ENCODE results near the gene TAF11L4. TPM values are rescaled to one million over a fixed set of nuclear protein-coding genes. Genes with fewer than 3 reads are reported as not detected.
"Not testable (repeated sequence)": the region's sequence is repeated elsewhere in the genome, so short reads cannot be mapped to it uniquely, and the experiment has no call there.

The TAF11L4 gene
- polyA plus RNA-seq, 1 of the 3 experiments (the other 2 are of a cell fraction) = not detected

GRCh38 chr5:17511775-17512325, 9.8 kb upstream of the TAF11L4 start:
- no peak overlapping the region for H3K27ac ChIP-seq (ENCODE audit: low read depth in 2 of 2, low read length in 1 of 2)
- no peak overlapping the region for H3K4me3 ChIP-seq (ENCODE audit: low read depth in 2 of 2, low read length in 1 of 2)
- H3F3A ChIP-seq (replicated peaks; ENCODE audit: insufficient read depth) = no peaks in the 10 kb centered on the region
- no peak overlapping the region for H3K4me2 ChIP-seq
- no peaks in the 10 kb centered on the region for H3K27me3 ChIP-seq (ENCODE audit: insufficient read depth)
- no peaks in the 10 kb centered on the region for H3K36me3 ChIP-seq (replicated peaks in 1 of 2; ENCODE audit: control insufficient read depth in 1 of 2, insufficient read depth in 2 of 2, low read length in 1 of 2)
- TF ChIP-seq FOXM1 (IDR thresholded peaks at IDR 0.05; ENCODE audit: low read depth) = no peak
- TF ChIP-seq RCOR1 (IDR thresholded peaks at IDR 0.05; ENCODE audit: low read length) = no peak
- TF ChIP-seq TCF12 (IDR thresholded peaks at IDR 0.05) = no peak
- TF ChIP-seq RAD21 (IDR thresholded peaks at IDR 0.05; ENCODE audit: low read length) = no peak
- TF ChIP-seq MEF2A (IDR thresholded peaks at IDR 0.05; ENCODE audit: borderline replicate concordance, low read depth) = no peak
- TF ChIP-seq YY1 (IDR thresholded peaks at IDR 0.05; ENCODE audit: low read depth) = no peak
- TF ChIP-seq, protein P1, sequence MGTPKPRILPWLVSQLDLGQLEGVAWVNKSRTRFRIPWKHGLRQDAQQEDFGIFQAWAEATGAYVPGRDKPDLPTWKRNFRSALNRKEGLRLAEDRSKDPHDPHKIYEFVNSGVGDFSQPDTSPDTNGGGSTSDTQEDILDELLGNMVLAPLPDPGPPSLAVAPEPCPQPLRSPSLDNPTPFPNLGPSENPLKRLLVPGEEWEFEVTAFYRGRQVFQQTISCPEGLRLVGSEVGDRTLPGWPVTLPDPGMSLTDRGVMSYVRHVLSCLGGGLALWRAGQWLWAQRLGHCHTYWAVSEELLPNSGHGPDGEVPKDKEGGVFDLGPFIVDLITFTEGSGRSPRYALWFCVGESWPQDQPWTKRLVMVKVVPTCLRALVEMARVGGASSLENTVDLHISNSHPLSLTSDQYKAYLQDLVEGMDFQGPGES (IDR thresholded peaks at IDR 0.05; ENCODE audit: low read depth, low read length) = no peak
- TF ChIP-seq EZH2phosphoT487 (IDR thresholded peaks at IDR 0.05; ENCODE audit: borderline replicate concordance, low read depth) = no peak
- H3K4me1 ChIP-seq (ENCODE audit: control insufficient read depth in 1 of 2, insufficient read depth in 2 of 2, low read depth in 1 of 2, low read length in 1 of 2) = no peaks in the 10 kb centered on the region
- no peak overlapping the region for H2AFZ ChIP-seq (ENCODE audit: low read depth)
- no peaks in the 10 kb centered on the region for H3K79me2 ChIP-seq (ENCODE audit: insufficient read depth)
- H3K9me2 ChIP-seq = no peaks in the 10 kb centered on the region
- H4K20me1 ChIP-seq (ENCODE audit: insufficient read depth) = no peaks in the 10 kb centered on the region
- 80% methylated on average over 13 of the region's 17 CpGs for WGBS (ENCODE audit: low lambda C conversion rate)
- no peaks in the 10 kb centered on the region for H3K9me3 ChIP-seq
- DNase-seq = no peak
- H3K9ac ChIP-seq = no peak overlapping the region
- CTCF ChIA-PET = no interaction called here
- POLR2A ChIA-PET = no interaction called here

GRCh38 chr5:17517526-17517925, 4.1 kb upstream of the TAF11L4 start:
- H4K20me1 ChIP-seq (ENCODE audit: insufficient read depth); H3K9me3 ChIP-seq; CTCF ChIA-PET; H3K4me1 ChIP-seq (ENCODE audit: control insufficient read depth in 1 of 2, insufficient read depth in 2 of 2, low read depth in 1 of 2, low read length in 1 of 2); H3F3A ChIP-seq (replicated peaks; ENCODE audit: insufficient read depth); H3K27me3 ChIP-seq (ENCODE audit: insufficient read depth); H3K4me3 ChIP-seq (ENCODE audit: low read depth in 2 of 2, low read length in 1 of 2); H3K4me2 ChIP-seq; H3K27ac ChIP-seq (ENCODE audit: low read depth in 2 of 2, low read length in 1 of 2); H2AFZ ChIP-seq (ENCODE audit: low read depth); H3K36me3 ChIP-seq (replicated peaks in 1 of 2; ENCODE audit: control insufficient read depth in 1 of 2, insufficient read depth in 2 of 2, low read length in 1 of 2); H3K79me2 ChIP-seq (ENCODE audit: insufficient read depth); H3K9me2 ChIP-seq; DNase-seq; POLR2A ChIA-PET; H3K9ac ChIP-seq: not testable (repeated sequence)
- 44% methylated on average over 12 of the region's 12 CpGs for WGBS (ENCODE audit: low lambda C conversion rate)

GRCh38 chr5:17518067-17518466, 3.5 kb upstream of the TAF11L4 start, which contains the start of gene TAF11L3:
Gene TAF11L3 (plus strand): TSS chr5:17518367.
- H4K20me1 ChIP-seq (ENCODE audit: insufficient read depth); H3K27me3 ChIP-seq (ENCODE audit: insufficient read depth); H3K4me1 ChIP-seq (ENCODE audit: control insufficient read depth in 1 of 2, insufficient read depth in 2 of 2, low read depth in 1 of 2, low read length in 1 of 2); POLR2A ChIA-PET; H3K79me2 ChIP-seq (ENCODE audit: insufficient read depth); H3F3A ChIP-seq (replicated peaks; ENCODE audit: insufficient read depth); H3K9me2 ChIP-seq; H3K4me3 ChIP-seq (ENCODE audit: low read depth in 2 of 2, low read length in 1 of 2); H3K27ac ChIP-seq (ENCODE audit: low read depth in 2 of 2, low read length in 1 of 2); H3K36me3 ChIP-seq (replicated peaks in 1 of 2; ENCODE audit: control insufficient read depth in 1 of 2, insufficient read depth in 2 of 2, low read length in 1 of 2); H2AFZ ChIP-seq (ENCODE audit: low read depth); DNase-seq; H3K9me3 ChIP-seq; H3K9ac ChIP-seq; CTCF ChIA-PET; H3K4me2 ChIP-seq: not testable (repeated sequence)
- no CpG with 5 or more reads among the region's 15 CpGs for WGBS (ENCODE audit: low lambda C conversion rate)

DNA sequence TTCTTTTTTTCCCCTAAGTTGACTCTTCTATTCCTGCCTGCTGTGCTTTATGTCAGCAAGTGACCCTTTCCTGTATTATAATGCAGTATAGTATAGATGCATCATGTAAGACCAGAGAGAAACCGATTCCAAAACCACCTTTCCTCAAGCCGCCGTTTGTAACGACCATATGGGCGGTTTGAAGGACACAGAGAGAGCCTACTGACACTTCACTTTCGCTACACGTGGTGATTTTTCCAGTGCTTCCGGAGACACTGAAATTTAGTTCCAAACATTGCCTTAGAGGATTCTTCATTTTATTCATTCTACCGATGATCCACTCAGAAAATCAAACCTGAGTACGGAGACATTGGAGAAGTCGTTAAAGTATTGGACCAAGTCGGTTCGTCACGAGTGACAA, 2.1 kb upstream of the TAF11L4 start:
- H3K9ac ChIP-seq; H3K79me2 ChIP-seq (ENCODE audit: insufficient read depth); H3K9me3 ChIP-seq; H4K20me1 ChIP-seq (ENCODE audit: insufficient read depth); CTCF ChIA-PET; H2AFZ ChIP-seq (ENCODE audit: low read depth); H3K4me1 ChIP-seq (ENCODE audit: control insufficient read depth in 1 of 2, insufficient read depth in 2 of 2, low read depth in 1 of 2, low read length in 1 of 2); H3K36me3 ChIP-seq (replicated peaks in 1 of 2; ENCODE audit: control insufficient read depth in 1 of 2, insufficient read depth in 2 of 2, low read length in 1 of 2); DNase-seq; H3K4me2 ChIP-seq; H3K27me3 ChIP-seq (ENCODE audit: insufficient read depth); H3K4me3 ChIP-seq (ENCODE audit: low read depth in 2 of 2, low read length in 1 of 2); H3K9me2 ChIP-seq; POLR2A ChIA-PET; H3K27ac ChIP-seq (ENCODE audit: low read depth in 2 of 2, low read length in 1 of 2); H3F3A ChIP-seq (replicated peaks; ENCODE audit: insufficient read depth): not testable (repeated sequence)
- 62% methylated on average over 9 of the region's 14 CpGs for WGBS (ENCODE audit: low lambda C conversion rate)

DNA sequence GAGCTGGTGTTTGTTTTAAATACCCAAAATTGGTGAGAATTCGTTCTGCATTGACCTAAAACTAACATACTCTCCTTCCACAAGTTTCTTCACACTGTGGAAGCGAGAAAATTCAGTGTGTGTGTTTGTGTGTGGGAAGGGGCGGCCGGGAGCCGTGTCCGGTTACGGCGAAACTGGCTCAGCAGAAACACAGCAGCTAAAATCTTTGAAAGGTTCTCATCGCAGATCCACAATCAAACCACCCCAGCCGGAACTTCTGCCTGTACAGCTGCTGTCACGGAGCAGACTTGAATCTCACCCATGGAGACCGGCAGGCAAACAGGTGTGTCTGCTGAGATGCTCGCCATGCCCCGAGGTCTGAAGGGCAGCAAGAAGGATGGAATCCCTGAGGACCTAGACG, 3.3 kb downstream of the TAF11L4 start, which contains the start of gene TAF11L5:
Gene TAF11L5, plus strand, starts transcription at position 301 of the 400 bp plus-strand sequence.
- H2AFZ ChIP-seq (ENCODE audit: low read depth); H3K4me2 ChIP-seq; H3K9me3 ChIP-seq; CTCF ChIA-PET; H4K20me1 ChIP-seq (ENCODE audit: insufficient read depth); H3K27me3 ChIP-seq (ENCODE audit: insufficient read depth); H3F3A ChIP-seq (replicated peaks; ENCODE audit: insufficient read depth); H3K27ac ChIP-seq (ENCODE audit: low read depth in 2 of 2, low read length in 1 of 2); H3K9ac ChIP-seq; H3K36me3 ChIP-seq (replicated peaks in 1 of 2; ENCODE audit: control insufficient read depth in 1 of 2, insufficient read depth in 2 of 2, low read length in 1 of 2); POLR2A ChIA-PET; H3K4me3 ChIP-seq (ENCODE audit: low read depth in 2 of 2, low read length in 1 of 2); DNase-seq; H3K9me2 ChIP-seq; H3K4me1 ChIP-seq (ENCODE audit: control insufficient read depth in 1 of 2, insufficient read depth in 2 of 2, low read depth in 1 of 2, low read length in 1 of 2); H3K79me2 ChIP-seq (ENCODE audit: insufficient read depth): not testable (repeated sequence)
- WGBS (ENCODE audit: low lambda C conversion rate) = no CpG with 5 or more reads among the region's 15 CpGs

Data from SK-N-SH (cell line).